HG03108 (cell line): ENCODE measurements around the gene ZSCAN23.

Experiments
- ATAC-seq: cut with Tn5 transposase; IDR thresholded peaks from one replicate; pipeline ENCODE4 v1.9.1; 2021; ENCODE audit warnings: moderate library complexity; ENCODE audit not compliant: unreplicated experiment

The ZSCAN23 gene

GRCh38 chr6:28383235-28384142 lies 59.8 kb downstream of the ZSCAN23 start:
- ATAC-seq: peak; percentile 84
